GM23338 (cell line): ENCODE data around the gene AP1S2. TPM values are rescaled to one million over a fixed set of nuclear protein-coding genes. Genes with fewer than 3 reads are reported as not detected.

Experiments
- ATAC-seq: fragments of 200-7000 bp; cut with Tn5 transposase; 3 replicates; pipeline ENCODE4 v1.9.1; 2020
- DNase-seq: peaks from one replicate; pipeline ENCODE4 v3.0.0-alpha.2; 2015; ENCODE audit warnings: low spot score
- H2AFZ ChIP-seq: fragments of 200-600 bp; sonication (generic); 2 replicates; pipeline ENCODE4 v1.8.0; 2016; ENCODE audit warnings: antibody characterized with exemption, mild to moderate bottlenecking, moderate library complexity
- H3F3A ChIP-seq: fragments of 200-600 bp; sonication (generic); replicated peaks from 2 replicates; pipeline ENCODE4 v1.8.0; 2017; ENCODE audit warnings: antibody characterized with exemption, mixed run types, low read depth
- H3K27ac ChIP-seq: fragments of 200-600 bp; sonication (generic); 2 replicates; pipeline ENCODE4 v1.6.1; 2016; ENCODE audit warnings: low read depth
- H3K27me3 ChIP-seq: fragments of 200-600 bp; sonication (generic); 2 replicates; pipeline ENCODE4 v1.8.0; 2016; ENCODE audit warnings: mild to moderate bottlenecking, mixed run types, moderate library complexity; ENCODE audit not compliant: insufficient read depth
- H3K36me3 ChIP-seq: fragments of 200-600 bp; sonication (generic); 2 replicates; pipeline ENCODE4 v1.8.0; 2016; ENCODE audit warnings: mild to moderate bottlenecking; ENCODE audit not compliant: insufficient read depth
- H3K4me1 ChIP-seq: fragments of 200-600 bp; sonication (generic); 2 replicates; pipeline ENCODE4 v1.8.0; 2016; ENCODE audit warnings: mild to moderate bottlenecking, moderate library complexity; ENCODE audit not compliant: insufficient read depth
- H3K4me2 ChIP-seq: fragments of 200-600 bp; sonication (generic); 2 replicates; pipeline ENCODE4 v1.7.1; 2017; ENCODE audit warnings: mixed run types
- H3K4me3 ChIP-seq: fragments of 200-600 bp; sonication (generic); 2 replicates; pipeline ENCODE4 v1.6.1; 2016; ENCODE audit warnings: mixed run types
- H3K79me2 ChIP-seq: fragments of 200-600 bp; sonication (generic); replicated peaks from 2 replicates; pipeline ENCODE4 v1.8.0; 2017; ENCODE audit warnings: mild to moderate bottlenecking; ENCODE audit not compliant: insufficient read depth
- H3K9me2 ChIP-seq: fragments of 200-600 bp; sonication (generic); 2 replicates; pipeline ENCODE4 v1.8.0; 2017; ENCODE audit not compliant: insufficient read depth
- H4K20me1 ChIP-seq: fragments of 200-600 bp; sonication (generic); replicated peaks from 2 replicates; pipeline ENCODE4 v1.8.0; 2017; ENCODE audit warnings: mild to moderate bottlenecking; ENCODE audit not compliant: insufficient read depth
- H3K27ac Mint-ChIP-seq: 2 replicates; pipeline ENCODE4 v1.8.0; 2020; ENCODE audit warnings: inconsistent platforms, mild to moderate bottlenecking, moderate library complexity, mixed read lengths
- H3K27me3 Mint-ChIP-seq: 3 replicates; pipeline ENCODE4 v1.8.0; 2022; ENCODE audit warnings: low read depth, mild to moderate bottlenecking, moderate library complexity, mixed read lengths, inconsistent platforms; ENCODE audit not compliant: insufficient read depth, poor library complexity
- H3K36me3 Mint-ChIP-seq: 3 replicates; pipeline ENCODE4 v1.8.0; 2021; ENCODE audit warnings: low read depth, mild to moderate bottlenecking, inconsistent platforms, moderate library complexity, mixed read lengths
- H3K4me1 Mint-ChIP-seq: 3 replicates; pipeline ENCODE4 v1.8.0; 2020; ENCODE audit warnings: mild to moderate bottlenecking, inconsistent platforms, mixed read lengths
- H3K4me3 Mint-ChIP-seq: 3 replicates; pipeline ENCODE4 v1.8.0; 2021; ENCODE audit warnings: moderate library complexity, mild to moderate bottlenecking, inconsistent platforms, mixed read lengths
- H3K9me3 Mint-ChIP-seq: 3 replicates; pipeline ENCODE4 v1.8.0; 2020; ENCODE audit warnings: moderate library complexity, mild to moderate bottlenecking, inconsistent platforms, mixed read lengths
- CTCF ChIP-seq, 2 experiments: fragments of 200-600 bp in 1 of 2; sonication (generic) in 1 of 2; conservative IDR thresholded peaks; 2 replicates each; pipeline versions ENCODE4 v1.5.1 to v1.6.1; 2016 to 2017; ENCODE audit warnings: antibody characterized with exemption in 2 of 2, low read depth in 2 of 2, mild to moderate bottlenecking in 2 of 2, moderate library complexity in 1 of 2
- EZH2 ChIP-seq: fragments of 200-600 bp; sonication (generic); IDR thresholded peaks from one replicate; pipeline ENCODE4 v1.8.0; 2017; ENCODE audit warnings: antibody characterized with exemption, mild to moderate bottlenecking, low read depth; ENCODE audit not compliant: unreplicated experiment
- EZH2phosphoT487 ChIP-seq: fragments of 200-600 bp; sonication (generic); IDR thresholded peaks from one replicate; pipeline ENCODE4 v1.8.1; 2018; ENCODE audit warnings: antibody characterized with exemption; ENCODE audit not compliant: unreplicated experiment
- NANOG ChIP-seq: IDR thresholded peaks from 2 replicates; pipeline ENCODE4 v1.6.1; 2016; ENCODE audit warnings: antibody characterized with exemption, borderline replicate concordance
- POLR2AphosphoS5 ChIP-seq: IDR thresholded peaks from 2 replicates; pipeline ENCODE4 v1.6.1; 2016; ENCODE audit warnings: antibody characterized with exemption, low read depth
- REST ChIP-seq: IDR thresholded peaks from one replicate; pipeline ENCODE4 v1.6.1; 2018; ENCODE audit warnings: antibody characterized with exemption; ENCODE audit not compliant: unreplicated experiment
- STAT1 ChIP-seq: IDR thresholded peaks from one replicate; pipeline ENCODE4 v1.6.1; 2016; ENCODE audit warnings: antibody characterized with exemption; ENCODE audit not compliant: unreplicated experiment
- ZNF331 ChIP-seq: fragments of 250-450 bp; sonication (Bioruptor Pico); IDR thresholded peaks from 2 replicates; pipeline ENCODE4 v1.5.0; 2020; ENCODE audit warnings: low read depth, mild to moderate bottlenecking, moderate library complexity
- polyA plus RNA-seq: library from polyadenylated mRNA; unstranded; fragments of >200 nt; fragmentation: Nextera tagmentation; extraction: Ambion mirVana; gene quantifications from 2 replicates; pipeline ENCODE4 v1.2.1, GENCODE V29; 2016
- total RNA-seq: library from RNA; depleted of rRNA; stranded (reverse); fragments of >200 nt; shearing (Covaris generic); gene quantifications from 2 replicates; pipeline ENCODE4 v1.2.3, GENCODE V29; 2014
- TF ChIP-seq, protein P1 (sequence below): IDR thresholded peaks from 2 replicates; pipeline ENCODE4 v1.6.1; 2016; ENCODE audit warnings: antibody characterized with exemption
- TF ChIP-seq, protein P2 (sequence below): fragments of 250-450 bp; sonication (Bioruptor Pico); IDR thresholded peaks from 2 replicates; pipeline ENCODE4 v1.5.0; 2020; ENCODE audit warnings: mild to moderate bottlenecking, moderate library complexity

AP1S2 gene
- total and polyA plus RNA-seq, 2 experiments from 2014 or later: 160 to 251 TPM

DNA sequence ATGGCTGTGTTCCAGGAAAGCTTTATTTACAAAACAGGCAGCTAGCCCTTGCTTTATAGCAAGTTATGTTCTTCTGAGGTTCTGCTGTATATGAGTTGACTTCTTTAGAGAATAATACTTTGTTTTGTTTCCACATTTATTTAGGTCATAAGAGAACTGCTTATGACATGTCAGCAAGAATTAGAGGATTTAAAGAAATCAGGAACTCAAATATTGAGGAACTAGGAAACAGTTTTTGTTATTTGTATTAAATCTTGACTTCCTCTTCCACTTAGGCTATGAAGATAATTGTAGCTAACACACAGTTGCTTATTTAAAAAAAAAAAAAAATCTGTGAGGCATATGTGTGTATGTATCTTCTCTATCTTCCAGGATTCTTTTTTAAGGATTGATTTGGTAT lies 50.0 kb downstream of the AP1S2 start:
- Histone ChIP-seq H3K9me2 (no peaks in the 10 kb centered on the region), H3K27ac (no peak overlapping the region), H4K20me1 (no peaks in the 10 kb centered on the region), H3K4me1 (no peaks in the 10 kb centered on the region), H3K4me2 (no peak overlapping the region), H2AFZ (no peak overlapping the region), H3K36me3 (0 out of 2 replicates have a peak, but pooled peaks cover 4% of the 10 kb centered on the region), H3K79me2 (no peaks in the 10 kb centered on the region), H3F3A (no peaks in the 10 kb centered on the region), H3K27me3 (no peaks in the 10 kb centered on the region), H3K4me3 (no peak overlapping the region)
- TF ChIP-seq, protein P1, sequence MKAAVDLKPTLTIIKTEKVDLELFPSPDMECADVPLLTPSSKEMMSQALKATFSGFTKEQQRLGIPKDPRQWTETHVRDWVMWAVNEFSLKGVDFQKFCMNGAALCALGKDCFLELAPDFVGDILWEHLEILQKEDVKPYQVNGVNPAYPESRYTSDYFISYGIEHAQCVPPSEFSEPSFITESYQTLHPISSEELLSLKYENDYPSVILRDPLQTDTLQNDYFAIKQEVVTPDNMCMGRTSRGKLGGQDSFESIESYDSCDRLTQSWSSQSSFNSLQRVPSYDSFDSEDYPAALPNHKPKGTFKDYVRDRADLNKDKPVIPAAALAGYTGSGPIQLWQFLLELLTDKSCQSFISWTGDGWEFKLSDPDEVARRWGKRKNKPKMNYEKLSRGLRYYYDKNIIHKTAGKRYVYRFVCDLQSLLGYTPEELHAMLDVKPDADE: no peak
- TF ChIP-seq EZH2phosphoT487: no peak
- Mint-ChIP-seq H3K36me3 (peaks cover 34% of the 10 kb centered on the region), H3K9me3 (no peaks in the 10 kb centered on the region), H3K27me3 (no peaks in the 10 kb centered on the region), H3K4me1 (no peaks in the 10 kb centered on the region), H3K27ac (no peak overlapping the region), H3K4me3 (no peak overlapping the region)
- DNase-seq (no peak), ATAC-seq (no peak)

- Histone ChIP-seq H3F3A (no peaks in the 10 kb centered on the region), H3K27ac (no peak overlapping the region), H3K4me1 (no peaks in the 10 kb centered on the region), H3K27me3 (no peaks in the 10 kb centered on the region), H3K36me3 (no peaks in the 10 kb centered on the region), H3K79me2 (0 out of 2 replicates have a peak, but pooled peaks cover 8% of the 10 kb centered on the region), H3K4me3 (no peak overlapping the region), H3K4me2 (no peak overlapping the region), H4K20me1 (no peaks in the 10 kb centered on the region), H2AFZ (no peak overlapping the region), H3K9me2 (no peaks in the 10 kb centered on the region)
- no peaks in the 10 kb centered on the region for H3K4me1 Mint-ChIP-seq
- no peak for DNase-seq
- no peaks in the 10 kb centered on the region for H3K9me3 Mint-ChIP-seq
- H3K27ac Mint-ChIP-seq: no peak overlapping the region
- peaks cover 22% of the 10 kb centered on the region; the same call in 2 of the 3 replicates for H3K36me3 Mint-ChIP-seq
- no peak for ATAC-seq
- H3K4me3 Mint-ChIP-seq: no peak overlapping the region
- no peaks in the 10 kb centered on the region for H3K27me3 Mint-ChIP-seq
- TF ChIP-seq REST (no peak), NANOG (no peak), CTCF (conservative IDR thresholded peaks at IDR 0.05; ENCODE audit: low read depth in 2 of 2) (no peak), EZH2 (no peak), EZH2phosphoT487 (no peak), STAT1 (no peak), ZNF331 (CRISPR knock-in tag) (no peak), POLR2AphosphoS5 (no peak)
- TF ChIP-seq, protein P2, sequence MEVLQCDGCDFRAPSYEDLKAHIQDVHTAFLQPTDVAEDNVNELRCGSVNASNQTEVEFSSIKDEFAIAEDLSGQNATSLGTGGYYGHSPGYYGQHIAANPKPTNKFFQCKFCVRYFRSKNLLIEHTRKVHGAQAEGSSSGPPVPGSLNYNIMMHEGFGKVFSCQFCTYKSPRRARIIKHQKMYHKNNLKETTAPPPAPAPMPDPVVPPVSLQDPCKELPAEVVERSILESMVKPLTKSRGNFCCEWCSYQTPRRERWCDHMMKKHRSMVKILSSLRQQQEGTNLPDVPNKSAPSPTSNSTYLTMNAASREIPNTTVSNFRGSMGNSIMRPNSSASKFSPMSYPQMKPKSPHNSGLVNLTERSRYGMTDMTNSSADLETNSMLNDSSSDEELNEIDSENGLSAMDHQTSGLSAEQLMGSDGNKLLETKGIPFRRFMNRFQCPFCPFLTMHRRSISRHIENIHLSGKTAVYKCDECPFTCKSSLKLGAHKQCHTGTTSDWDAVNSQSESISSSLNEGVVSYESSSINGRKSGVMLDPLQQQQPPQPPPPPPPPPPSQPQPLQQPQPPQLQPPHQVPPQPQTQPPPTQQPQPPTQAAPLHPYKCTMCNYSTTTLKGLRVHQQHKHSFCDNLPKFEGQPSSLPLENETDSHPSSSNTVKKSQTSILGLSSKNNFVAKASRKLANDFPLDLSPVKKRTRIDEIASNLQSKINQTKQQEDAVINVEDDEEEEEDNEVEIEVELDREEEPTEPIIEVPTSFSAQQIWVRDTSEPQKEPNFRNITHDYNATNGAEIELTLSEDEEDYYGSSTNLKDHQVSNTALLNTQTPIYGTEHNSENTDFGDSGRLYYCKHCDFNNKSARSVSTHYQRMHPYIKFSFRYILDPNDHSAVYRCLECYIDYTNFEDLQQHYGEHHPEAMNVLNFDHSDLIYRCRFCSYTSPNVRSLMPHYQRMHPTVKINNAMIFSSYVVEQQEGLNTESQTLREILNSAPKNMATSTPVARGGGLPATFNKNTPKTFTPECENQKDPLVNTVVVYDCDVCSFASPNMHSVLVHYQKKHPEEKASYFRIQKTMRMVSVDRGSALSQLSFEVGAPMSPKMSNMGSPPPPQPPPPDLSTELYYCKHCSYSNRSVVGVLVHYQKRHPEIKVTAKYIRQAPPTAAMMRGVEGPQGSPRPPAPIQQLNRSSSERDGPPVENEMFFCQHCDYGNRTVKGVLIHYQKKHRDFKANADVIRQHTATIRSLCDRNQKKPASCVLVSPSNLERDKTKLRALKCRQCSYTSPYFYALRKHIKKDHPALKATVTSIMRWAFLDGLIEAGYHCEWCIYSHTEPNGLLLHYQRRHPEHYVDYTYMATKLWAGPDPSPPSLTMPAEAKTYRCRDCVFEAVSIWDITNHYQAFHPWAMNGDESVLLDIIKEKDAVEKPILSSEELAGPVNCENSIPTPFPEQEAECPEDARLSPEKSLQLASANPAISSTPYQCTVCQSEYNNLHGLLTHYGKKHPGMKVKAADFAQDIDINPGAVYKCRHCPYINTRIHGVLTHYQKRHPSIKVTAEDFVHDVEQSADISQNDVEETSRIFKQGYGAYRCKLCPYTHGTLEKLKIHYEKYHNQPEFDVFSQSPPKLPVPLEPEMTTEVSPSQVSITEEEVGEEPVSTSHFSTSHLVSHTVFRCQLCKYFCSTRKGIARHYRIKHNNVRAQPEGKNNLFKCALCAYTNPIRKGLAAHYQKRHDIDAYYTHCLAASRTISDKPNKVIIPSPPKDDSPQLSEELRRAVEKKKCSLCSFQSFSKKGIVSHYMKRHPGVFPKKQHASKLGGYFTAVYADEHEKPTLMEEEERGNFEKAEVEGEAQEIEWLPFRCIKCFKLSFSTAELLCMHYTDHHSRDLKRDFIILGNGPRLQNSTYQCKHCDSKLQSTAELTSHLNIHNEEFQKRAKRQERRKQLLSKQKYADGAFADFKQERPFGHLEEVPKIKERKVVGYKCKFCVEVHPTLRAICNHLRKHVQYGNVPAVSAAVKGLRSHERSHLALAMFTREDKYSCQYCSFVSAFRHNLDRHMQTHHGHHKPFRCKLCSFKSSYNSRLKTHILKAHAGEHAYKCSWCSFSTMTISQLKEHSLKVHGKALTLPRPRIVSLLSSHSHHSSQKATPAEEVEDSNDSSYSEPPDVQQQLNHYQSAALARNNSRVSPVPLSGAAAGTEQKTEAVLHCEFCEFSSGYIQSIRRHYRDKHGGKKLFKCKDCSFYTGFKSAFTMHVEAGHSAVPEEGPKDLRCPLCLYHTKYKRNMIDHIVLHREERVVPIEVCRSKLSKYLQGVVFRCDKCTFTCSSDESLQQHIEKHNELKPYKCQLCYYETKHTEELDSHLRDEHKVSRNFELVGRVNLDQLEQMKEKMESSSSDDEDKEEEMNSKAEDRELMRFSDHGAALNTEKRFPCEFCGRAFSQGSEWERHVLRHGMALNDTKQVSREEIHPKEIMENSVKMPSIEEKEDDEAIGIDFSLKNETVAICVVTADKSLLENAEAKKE (CRISPR knock-in tag): no peak
These were observed 56.9 kb downstream of the AP1S2 start for GRCh38 chrX:15797707-15798106.
